ENCODE data around the gene PTEN. TPM values are rescaled to one million over a fixed set of nuclear protein-coding genes. Genes with fewer than 3 reads are reported as not detected.

Gene PTEN
- total RNA-seq, 1 donor from 2014 or later: 121 TPM

DNA sequence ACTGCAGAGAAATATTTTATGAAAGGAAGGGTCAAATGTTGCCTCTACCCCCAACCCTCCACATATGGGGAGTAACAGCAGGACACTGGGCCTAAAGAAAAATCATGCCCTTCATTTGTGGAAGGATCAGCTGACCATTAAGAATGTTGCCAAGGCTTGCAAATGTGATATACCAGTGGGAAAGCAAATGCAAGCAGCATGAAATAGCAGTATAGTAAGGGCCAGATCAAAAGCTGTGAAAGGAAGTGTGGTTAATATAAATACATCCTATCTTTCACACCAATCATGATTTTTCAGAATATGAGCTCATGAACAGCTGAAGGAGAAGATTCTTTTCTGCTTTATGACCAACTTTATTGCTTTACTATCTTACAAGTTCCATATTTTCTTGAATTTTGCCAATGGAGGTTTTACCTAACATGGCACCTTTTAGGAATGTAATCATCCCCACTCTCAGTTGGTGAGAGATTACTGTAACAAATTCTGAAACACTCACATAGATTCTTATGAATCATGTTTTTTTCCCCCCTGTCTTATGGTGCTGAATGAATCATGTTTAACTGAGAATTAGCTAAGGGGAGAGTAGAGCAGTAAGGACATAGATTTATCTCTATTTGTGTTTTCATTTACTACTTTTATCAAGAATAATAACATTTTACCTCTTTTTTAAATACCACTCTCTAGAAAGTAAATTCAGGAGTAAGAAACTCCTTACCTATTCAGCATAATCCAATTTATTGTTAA lies 33.3 kb upstream of the PTEN start:
- H3K27ac ChIP-seq: no peak overlapping the region
- DNase-seq (ENCODE audit: extremely low spot score in 2 of 2): no peak
- intact Hi-C loops (cut with DNase I): no loop called here
- H3K27me3 ChIP-seq: no peaks in the 10 kb centered on the region
- H3K4me3 ChIP-seq: no peak overlapping the region
- no peaks in the 10 kb centered on the region for H3K9me3 ChIP-seq
- H3K4me1 ChIP-seq: no peaks in the 10 kb centered on the region
- H3K36me3 ChIP-seq: no peaks in the 10 kb centered on the region
- TF ChIP-seq, protein P1, sequence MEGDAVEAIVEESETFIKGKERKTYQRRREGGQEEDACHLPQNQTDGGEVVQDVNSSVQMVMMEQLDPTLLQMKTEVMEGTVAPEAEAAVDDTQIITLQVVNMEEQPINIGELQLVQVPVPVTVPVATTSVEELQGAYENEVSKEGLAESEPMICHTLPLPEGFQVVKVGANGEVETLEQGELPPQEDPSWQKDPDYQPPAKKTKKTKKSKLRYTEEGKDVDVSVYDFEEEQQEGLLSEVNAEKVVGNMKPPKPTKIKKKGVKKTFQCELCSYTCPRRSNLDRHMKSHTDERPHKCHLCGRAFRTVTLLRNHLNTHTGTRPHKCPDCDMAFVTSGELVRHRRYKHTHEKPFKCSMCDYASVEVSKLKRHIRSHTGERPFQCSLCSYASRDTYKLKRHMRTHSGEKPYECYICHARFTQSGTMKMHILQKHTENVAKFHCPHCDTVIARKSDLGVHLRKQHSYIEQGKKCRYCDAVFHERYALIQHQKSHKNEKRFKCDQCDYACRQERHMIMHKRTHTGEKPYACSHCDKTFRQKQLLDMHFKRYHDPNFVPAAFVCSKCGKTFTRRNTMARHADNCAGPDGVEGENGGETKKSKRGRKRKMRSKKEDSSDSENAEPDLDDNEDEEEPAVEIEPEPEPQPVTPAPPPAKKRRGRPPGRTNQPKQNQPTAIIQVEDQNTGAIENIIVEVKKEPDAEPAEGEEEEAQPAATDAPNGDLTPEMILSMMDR (IDR thresholded peaks at IDR 0.05): no peak
- TF ChIP-seq POLR2A (IDR thresholded peaks at IDR 0.05): no peak
- TF ChIP-seq POLR2AphosphoS5 (IDR thresholded peaks at IDR 0.05; ENCODE audit: insufficient read depth in 1 of 2, low read depth in 1 of 2): no peak

DNA sequence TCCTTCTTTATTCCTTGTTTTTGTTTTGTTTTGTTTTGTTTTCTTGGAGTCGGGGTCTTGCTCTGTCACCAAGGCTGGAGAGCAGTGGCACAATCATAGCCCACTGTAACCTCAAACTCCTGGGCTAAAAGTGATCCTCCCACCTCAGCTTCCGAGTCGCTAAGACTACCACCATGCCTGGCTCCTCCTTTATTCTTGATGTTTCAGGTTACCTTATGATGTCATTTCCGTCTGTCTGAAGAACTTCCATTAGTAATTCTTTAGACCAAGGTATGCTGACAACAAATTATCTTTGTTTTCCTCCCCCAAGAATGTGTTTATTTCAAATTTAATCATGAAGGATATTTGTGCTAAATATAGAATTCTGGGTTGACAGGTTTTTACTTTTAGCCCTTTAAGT lies 27.3 kb upstream of the PTEN start:
- TF ChIP-seq POLR2AphosphoS5 (IDR thresholded peaks at IDR 0.05; ENCODE audit: insufficient read depth in 1 of 2, low read depth in 1 of 2) (no peak), POLR2A (IDR thresholded peaks at IDR 0.05) (no peak)
- TF ChIP-seq, protein P1 (IDR thresholded peaks at IDR 0.05): no peak
- Histone ChIP-seq H3K4me3 (no peak overlapping the region), H3K9me3 (no peaks in the 10 kb centered on the region), H3K36me3 (no peaks in the 10 kb centered on the region), H3K27ac (no peak overlapping the region), H3K27me3 (no peaks in the 10 kb centered on the region), H3K4me1 (no peaks in the 10 kb centered on the region)
- no peak for DNase-seq (ENCODE audit: extremely low spot score in 2 of 2)
- intact Hi-C loops (cut with DNase I): no loop called here

DNA sequence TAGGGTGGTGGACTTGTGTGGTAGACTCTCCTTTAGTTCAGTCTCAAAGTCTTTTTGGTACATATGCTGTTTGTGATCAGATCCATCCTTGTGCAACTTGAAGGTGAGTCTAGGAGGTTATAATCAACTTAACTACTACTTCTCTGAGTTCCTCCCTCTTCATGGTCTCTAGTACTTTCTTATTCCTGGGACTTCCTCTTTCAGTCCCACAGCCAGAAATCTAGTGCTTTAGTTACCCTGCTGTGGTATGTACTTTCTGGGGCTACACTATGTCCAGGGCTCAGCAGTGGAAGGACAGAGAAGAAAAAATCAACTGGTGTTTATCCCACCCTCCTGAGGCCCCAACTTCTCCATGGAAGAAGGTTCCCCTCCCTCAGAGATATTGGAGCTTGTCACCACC lies 26.0 kb upstream of the PTEN start:
- intact Hi-C loops (cut with DNase I): no loop called here
- no peaks in the 10 kb centered on the region for H3K36me3 ChIP-seq
- H3K27me3 ChIP-seq: no peaks in the 10 kb centered on the region
- H3K4me3 ChIP-seq: no peak overlapping the region
- H3K9me3 ChIP-seq: no peaks in the 10 kb centered on the region
- TF ChIP-seq POLR2AphosphoS5 (IDR thresholded peaks at IDR 0.05; ENCODE audit: insufficient read depth in 1 of 2, low read depth in 1 of 2) (no peak), POLR2A (IDR thresholded peaks at IDR 0.05) (no peak)
- TF ChIP-seq, protein P1 (IDR thresholded peaks at IDR 0.05): no peak
- DNase-seq (ENCODE audit: extremely low spot score in 2 of 2): no peak
- no peaks in the 10 kb centered on the region for H3K4me1 ChIP-seq
- H3K27ac ChIP-seq: no peak overlapping the region

DNA sequence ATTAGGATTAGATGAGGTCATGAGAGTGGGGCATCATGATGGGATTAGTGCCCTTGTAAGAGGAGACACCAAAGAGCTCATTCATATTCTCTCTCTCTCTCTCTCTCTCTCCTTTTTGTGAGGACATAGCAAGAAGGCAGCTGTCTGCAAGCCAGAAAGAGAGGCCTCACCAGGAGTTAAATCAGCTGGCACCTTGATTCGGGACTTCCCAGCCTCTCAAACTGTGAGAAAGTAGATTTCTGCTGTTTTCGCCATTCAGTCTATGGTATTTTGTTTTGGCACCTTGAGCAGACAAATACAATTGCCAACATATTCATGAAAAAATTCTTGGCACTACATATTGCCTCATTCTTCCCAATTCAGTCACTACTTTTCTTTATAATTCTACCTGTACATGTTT lies 24.8 kb upstream of the PTEN start:
- no peaks in the 10 kb centered on the region for H3K36me3 ChIP-seq
- no peaks in the 10 kb centered on the region for H3K27me3 ChIP-seq
- no peak overlapping the region for H3K4me3 ChIP-seq
- intact Hi-C loops (cut with DNase I): no loop called here
- no peaks in the 10 kb centered on the region for H3K9me3 ChIP-seq
- TF ChIP-seq, protein P1 (IDR thresholded peaks at IDR 0.05): no peak
- TF ChIP-seq POLR2AphosphoS5 (IDR thresholded peaks at IDR 0.05; ENCODE audit: insufficient read depth in 1 of 2, low read depth in 1 of 2) (no peak), POLR2A (IDR thresholded peaks at IDR 0.05) (no peak)
- H3K4me1 ChIP-seq: no peaks in the 10 kb centered on the region
- no peak for DNase-seq (ENCODE audit: extremely low spot score in 2 of 2)
- no peak overlapping the region for H3K27ac ChIP-seq

DNA sequence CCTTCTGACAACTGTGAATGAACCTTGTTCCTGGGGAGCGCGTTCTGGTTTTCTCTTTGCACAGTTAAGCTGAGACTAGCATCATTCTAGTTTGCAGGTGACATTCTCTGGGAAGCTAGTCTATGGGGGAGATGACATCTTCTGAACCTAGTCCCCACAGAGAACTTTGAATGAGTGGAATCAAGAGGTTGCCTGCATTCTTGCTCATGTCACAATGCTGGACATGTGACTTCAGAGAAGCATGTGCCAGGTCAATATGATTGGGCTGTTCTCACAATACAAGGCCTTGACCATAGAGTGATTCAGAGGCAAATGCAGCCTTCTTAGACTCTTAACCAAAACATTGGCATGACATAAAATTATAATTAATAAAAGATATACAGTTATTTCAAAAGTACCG lies 22.2 kb upstream of the PTEN start:
- H3K4me1 ChIP-seq: no peaks in the 10 kb centered on the region
- H3K36me3 ChIP-seq: no peaks in the 10 kb centered on the region
- H3K27me3 ChIP-seq: no peaks in the 10 kb centered on the region
- H3K27ac ChIP-seq: no peak overlapping the region
- intact Hi-C loops (cut with DNase I): no loop called here
- TF ChIP-seq POLR2A (IDR thresholded peaks at IDR 0.05) (no peak), POLR2AphosphoS5 (IDR thresholded peaks at IDR 0.05; ENCODE audit: insufficient read depth in 1 of 2, low read depth in 1 of 2) (no peak)
- TF ChIP-seq, protein P1 (IDR thresholded peaks at IDR 0.05): no peak
- no peak for DNase-seq (ENCODE audit: extremely low spot score in 2 of 2)
- no peak overlapping the region for H3K4me3 ChIP-seq
- H3K9me3 ChIP-seq: no peaks in the 10 kb centered on the region
